ENCODE measurements around the gene PODXL2. TPM values are rescaled to one million over a fixed set of nuclear protein-coding genes. Genes with fewer than 3 reads are reported as not detected.

The PODXL2 gene
- total RNA-seq, 2 experiments from 2014 or later, result 0.98 to 1.1 TPM

DNA sequence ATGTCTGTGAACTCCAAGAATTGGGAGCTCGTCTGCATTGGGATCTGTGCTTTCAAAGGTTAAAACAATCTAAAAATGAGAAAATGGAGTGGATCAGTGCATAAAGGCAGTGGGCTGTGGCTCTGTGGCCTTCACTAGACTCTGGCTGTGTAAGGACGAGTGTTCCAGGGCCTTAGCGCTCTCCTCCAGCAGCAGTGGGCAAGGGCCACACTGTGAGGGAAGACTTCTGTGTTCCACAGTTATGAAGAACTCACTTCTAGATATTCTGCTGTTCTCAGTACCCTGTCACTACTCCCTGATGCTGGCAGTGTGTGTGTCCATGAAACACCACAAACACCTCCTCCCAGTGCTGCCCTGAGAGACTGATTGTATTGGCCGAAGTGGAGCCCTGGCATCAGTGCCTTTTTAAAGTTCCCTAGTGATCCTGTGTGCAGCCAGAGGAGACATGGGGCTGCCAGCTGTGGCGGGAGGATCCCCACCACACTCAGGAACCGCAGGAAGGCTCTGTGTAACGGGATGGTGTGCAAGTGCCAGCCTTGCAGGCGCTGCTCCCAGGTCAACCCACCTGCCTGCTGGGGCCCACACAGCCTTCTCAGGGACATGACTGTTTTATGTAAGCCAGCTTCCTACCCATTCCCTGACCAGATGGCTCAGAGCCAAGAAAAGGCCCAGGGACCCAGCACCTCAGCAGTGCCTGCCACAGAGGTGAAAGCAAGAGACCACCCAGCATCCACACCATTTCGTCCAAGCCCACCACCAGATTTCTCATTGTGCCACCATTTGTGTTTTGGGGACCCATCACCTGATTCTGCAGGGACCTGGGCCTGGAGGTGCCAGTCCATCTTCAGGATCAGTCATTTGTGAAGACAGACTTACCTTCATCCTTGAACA is 84.1 kb downstream of the PODXL2 start:
- H3K36me3 Mint-ChIP-seq (ENCODE audit: low read depth), result no peaks in the 10 kb centered on the region
- CTCF ChIA-PET, result no interaction called here
- peaks cover 2% of the 10 kb centered on the region for H3K27me3 Mint-ChIP-seq (ENCODE audit: low read depth)
- H3K4me3 Mint-ChIP-seq, result no peak overlapping the region
- H3K9me3 Mint-ChIP-seq, result no peaks in the 10 kb centered on the region
- DNase-seq, result no peak
- intact Hi-C loops (cut with micrococcal nuclease), result no loop called here
- H3K4me1 Mint-ChIP-seq (ENCODE audit: low read depth), result no peaks in the 10 kb centered on the region
- no peak overlapping the region for H3K27ac Mint-ChIP-seq

DNA sequence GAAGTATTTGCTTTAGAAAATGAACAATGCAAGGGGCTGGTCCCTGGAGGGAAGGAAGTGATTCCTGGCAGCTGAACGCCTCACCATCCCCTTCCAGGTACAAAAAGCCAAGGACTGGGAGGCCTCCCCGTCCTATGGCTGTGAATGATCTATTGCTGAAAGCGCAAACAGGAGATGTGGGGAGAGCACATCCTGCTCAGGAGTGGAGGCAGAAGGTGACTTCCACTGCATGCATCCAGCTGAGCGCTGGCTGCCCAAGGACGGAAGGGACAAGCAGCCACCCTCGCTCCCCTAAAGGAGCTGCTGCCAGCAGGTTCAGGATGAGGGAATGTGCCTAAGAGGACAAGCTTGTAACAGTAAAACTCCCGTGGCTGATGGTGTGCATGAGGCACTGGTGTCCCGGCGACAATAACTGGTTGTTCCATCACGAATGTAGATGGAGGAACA is 85.2 kb downstream of the PODXL2 start:
- Mint-ChIP-seq H3K4me3 (no peak overlapping the region), H3K9me3 (no peaks in the 10 kb centered on the region), H3K36me3 (ENCODE audit: low read depth) (no peaks in the 10 kb centered on the region), H3K27ac (no peak overlapping the region), H3K4me1 (ENCODE audit: low read depth) (no peaks in the 10 kb centered on the region), H3K27me3 (ENCODE audit: low read depth) (peaks cover 2% of the 10 kb centered on the region)
- intact Hi-C loops (cut with micrococcal nuclease), result no loop called here
- no peak for DNase-seq
- CTCF ChIA-PET, result interaction anchor here (0.7 kb wide), 1 partner anchor 17 kb away, joined by 4 read pairs; no protein-coding TSS in a partner anchor

DNA sequence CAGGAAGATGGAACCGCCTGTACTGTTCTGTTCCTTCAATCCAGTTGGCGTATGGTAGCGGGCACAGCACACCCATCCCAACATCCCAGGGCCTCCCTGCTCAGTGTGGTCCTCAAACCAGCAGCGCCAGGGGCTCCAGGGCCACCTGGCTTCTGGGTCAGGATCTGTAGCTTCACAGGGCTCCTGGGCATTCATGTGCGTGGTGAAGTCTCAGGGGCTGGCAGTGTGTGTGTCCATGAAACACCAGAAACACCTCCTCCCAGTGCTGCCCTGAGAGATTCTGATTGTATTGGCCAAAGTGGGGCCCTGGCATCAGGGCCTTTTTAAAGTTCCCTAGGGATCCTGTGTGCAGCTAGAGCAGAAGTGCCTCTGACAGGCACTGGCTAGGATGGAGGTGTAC is 85.9 kb downstream of the PODXL2 start:
- DNase-seq, result no peak
- intact Hi-C loops (cut with micrococcal nuclease), result no loop called here
- no peak overlapping the region for H3K4me3 Mint-ChIP-seq
- CTCF ChIA-PET, result no interaction called here
- H3K36me3 Mint-ChIP-seq (ENCODE audit: low read depth), result no peaks in the 10 kb centered on the region
- no peaks in the 10 kb centered on the region for H3K9me3 Mint-ChIP-seq
- peaks cover 2% of the 10 kb centered on the region for H3K27me3 Mint-ChIP-seq (ENCODE audit: low read depth)
- no peaks in the 10 kb centered on the region for H3K4me1 Mint-ChIP-seq (ENCODE audit: low read depth)
- no peak overlapping the region for H3K27ac Mint-ChIP-seq

DNA sequence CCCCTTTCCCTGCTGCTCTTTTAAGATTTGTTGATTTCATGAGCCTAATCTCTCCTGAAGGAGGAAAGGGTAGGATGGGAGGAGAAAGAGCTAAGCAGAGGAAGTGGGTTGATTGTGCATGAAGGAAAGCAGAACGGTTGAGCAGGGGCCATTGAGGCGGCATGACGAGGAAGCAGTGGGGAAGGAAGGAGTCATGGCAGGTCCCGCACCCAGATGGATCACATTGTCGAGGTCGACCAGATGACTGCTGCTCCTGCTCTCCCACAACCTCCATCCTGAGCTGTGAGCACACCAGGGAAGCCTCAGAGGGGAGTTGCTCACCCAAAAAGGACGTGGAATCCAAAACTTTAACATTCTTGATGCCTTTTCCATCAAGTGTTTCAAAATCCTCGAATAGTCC is 86.5 kb downstream of the PODXL2 start:
- Mint-ChIP-seq H3K36me3 (ENCODE audit: low read depth) (no peaks in the 10 kb centered on the region), H3K27me3 (ENCODE audit: low read depth) (peaks cover 2% of the 10 kb centered on the region), H3K27ac (no peak overlapping the region), H3K4me1 (ENCODE audit: low read depth) (no peaks in the 10 kb centered on the region), H3K9me3 (no peaks in the 10 kb centered on the region), H3K4me3 (no peak overlapping the region)
- CTCF ChIA-PET, result no interaction called here
- intact Hi-C loops (cut with micrococcal nuclease), result no loop called here
- no peak for DNase-seq

DNA sequence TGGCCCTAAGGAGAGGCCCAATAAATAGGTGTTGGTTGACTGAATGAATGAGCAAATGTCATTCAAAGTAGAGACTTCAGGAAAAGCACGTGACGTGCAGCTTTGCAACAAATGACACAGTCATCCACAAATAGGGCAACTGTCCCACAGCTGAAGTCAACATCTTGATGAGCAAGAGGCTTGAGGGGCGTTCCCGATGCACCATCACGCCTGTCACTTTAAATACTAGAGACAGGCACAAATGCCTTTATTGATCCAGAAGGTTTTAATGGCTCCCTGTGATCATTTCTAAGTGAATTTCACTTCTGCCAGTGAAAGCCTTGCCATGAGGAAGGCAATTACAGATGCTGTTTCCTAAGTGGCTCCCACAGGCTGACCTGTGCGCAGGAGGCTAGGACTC is 87.4 kb downstream of the PODXL2 start:
- no peaks in the 10 kb centered on the region for H3K36me3 Mint-ChIP-seq (ENCODE audit: low read depth)
- no peaks in the 10 kb centered on the region for H3K9me3 Mint-ChIP-seq
- no peak overlapping the region for H3K4me3 Mint-ChIP-seq
- intact Hi-C loops (cut with micrococcal nuclease), result no loop called here
- H3K4me1 Mint-ChIP-seq (ENCODE audit: low read depth), result no peaks in the 10 kb centered on the region
- CTCF ChIA-PET, result no interaction called here
- no peak for DNase-seq
- H3K27me3 Mint-ChIP-seq (ENCODE audit: low read depth), result peaks cover 2% of the 10 kb centered on the region
- H3K27ac Mint-ChIP-seq, result no peak overlapping the region

DNA sequence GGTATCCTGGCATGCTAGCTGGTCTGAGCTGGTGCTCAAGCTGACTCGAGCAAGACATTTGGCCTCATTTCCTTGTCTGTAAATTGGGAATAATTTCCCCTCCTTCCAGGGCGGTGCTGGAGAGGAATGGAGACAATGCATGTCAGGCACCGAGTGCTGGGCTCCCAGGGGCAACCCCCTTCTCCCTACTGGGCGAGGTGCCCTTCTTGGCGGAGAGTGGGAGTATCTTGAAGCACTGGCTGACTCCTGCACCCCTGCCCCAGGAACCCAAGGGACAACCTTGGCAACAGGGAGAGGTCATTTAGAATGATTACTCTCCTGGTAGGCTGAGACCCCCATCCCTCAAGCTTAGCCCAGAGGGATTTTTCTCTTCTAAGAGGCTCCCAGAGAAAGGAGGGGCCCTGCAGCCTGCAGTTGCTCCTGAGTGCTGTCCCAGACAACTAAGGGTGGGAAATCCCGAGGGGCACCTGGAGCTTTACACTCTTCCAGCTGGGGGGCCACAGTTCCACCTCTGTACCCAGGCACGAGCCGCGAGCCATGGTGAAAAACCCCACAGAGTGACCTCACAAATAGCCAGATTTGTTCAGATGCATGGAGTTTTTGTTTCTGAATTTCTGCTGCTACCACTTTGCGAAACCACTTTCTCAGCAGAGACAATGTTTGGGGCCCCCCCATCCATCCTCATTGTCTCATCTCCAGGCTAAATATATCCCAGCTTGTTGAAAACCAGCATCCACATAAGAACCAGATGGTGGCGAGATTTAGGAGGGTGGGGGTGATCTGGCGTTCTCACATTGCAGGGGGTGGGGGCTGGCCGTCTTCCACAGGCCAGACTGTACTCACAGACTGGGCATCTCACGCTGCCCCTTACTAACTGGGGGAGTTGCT is 88.6 kb downstream of the PODXL2 start:
- Mint-ChIP-seq H3K27ac (no peak overlapping the region), H3K27me3 (ENCODE audit: low read depth) (peaks cover 2% of the 10 kb centered on the region), H3K9me3 (no peaks in the 10 kb centered on the region), H3K4me3 (no peak overlapping the region), H3K4me1 (ENCODE audit: low read depth) (no peaks in the 10 kb centered on the region), H3K36me3 (ENCODE audit: low read depth) (no peaks in the 10 kb centered on the region)
- CTCF ChIA-PET, result interaction anchor here (1.0 kb wide), 1 partner anchor 22 kb away, joined by 3 read pairs; no protein-coding TSS in a partner anchor
- DNase-seq, result no peak
- intact Hi-C loops (cut with micrococcal nuclease), result no loop called here

DNA sequence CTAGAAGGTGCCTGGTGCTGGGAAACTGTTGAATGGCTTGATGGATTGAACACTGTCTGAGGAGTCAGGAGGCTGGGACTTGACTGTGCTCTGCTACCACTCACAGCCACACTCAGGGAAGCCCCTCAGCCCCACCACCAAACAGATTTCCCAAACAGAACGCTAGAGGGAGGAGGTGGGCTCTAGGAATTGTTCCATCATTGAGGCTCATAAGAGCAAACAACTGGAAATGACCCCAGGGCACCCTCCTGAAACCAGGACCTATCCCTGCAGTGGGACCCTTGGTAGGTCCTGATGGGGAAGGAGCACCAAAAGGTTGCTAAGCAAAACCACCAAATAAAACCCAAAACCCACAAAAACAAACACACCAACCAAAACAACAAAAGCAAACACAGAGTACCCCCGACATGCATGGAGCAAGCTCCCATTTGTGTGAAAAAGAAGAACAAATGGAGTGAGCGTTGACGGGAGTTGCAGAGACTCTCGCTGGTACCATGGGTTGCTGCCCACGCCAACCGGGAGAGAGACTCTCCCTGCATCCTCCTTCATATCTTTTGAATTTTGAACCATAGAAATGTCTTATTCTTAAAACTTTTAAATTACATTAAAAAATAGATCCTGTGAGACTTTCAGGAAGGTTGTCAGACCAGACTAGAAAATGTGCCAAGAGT is 89.4 kb downstream of the PODXL2 start:
- intact Hi-C loops (cut with micrococcal nuclease), result no loop called here
- DNase-seq, result no peak
- Mint-ChIP-seq H3K9me3 (no peaks in the 10 kb centered on the region), H3K4me1 (ENCODE audit: low read depth) (no peaks in the 10 kb centered on the region), H3K27ac (no peak overlapping the region), H3K36me3 (ENCODE audit: low read depth) (no peaks in the 10 kb centered on the region), H3K27me3 (ENCODE audit: low read depth) (peaks cover 2% of the 10 kb centered on the region), H3K4me3 (no peak overlapping the region)
- CTCF ChIA-PET, result interaction anchor here (1.0 kb wide), 1 partner anchor 23 kb away, joined by 3 read pairs; no protein-coding TSS in a partner anchor

DNA sequence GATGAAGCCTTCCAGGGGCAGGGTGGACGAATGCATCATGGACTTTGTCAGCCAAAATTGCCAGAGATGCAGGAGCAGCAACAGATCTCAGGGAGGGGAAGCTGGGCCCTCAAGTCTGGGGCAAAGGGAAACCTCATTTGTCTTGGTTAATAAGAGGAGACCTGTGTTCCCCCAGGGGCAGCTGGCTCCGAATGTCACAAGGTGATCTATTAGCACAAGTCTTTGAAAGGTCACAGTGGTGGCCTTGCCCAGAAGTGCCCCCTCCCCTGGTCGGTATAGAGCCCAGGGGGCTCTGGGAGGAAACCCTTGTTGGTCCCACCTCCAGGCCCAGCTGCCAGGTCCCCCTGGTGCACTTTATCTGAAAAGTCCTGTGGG is 89.9 kb downstream of the PODXL2 start:
- CTCF ChIA-PET, result interaction anchor here (1.0 kb wide), 1 partner anchor 23 kb away, joined by 3 read pairs; no protein-coding TSS in a partner anchor
- Mint-ChIP-seq H3K27ac (no peak overlapping the region), H3K27me3 (ENCODE audit: low read depth) (peaks cover 2% of the 10 kb centered on the region), H3K4me3 (no peak overlapping the region), H3K4me1 (ENCODE audit: low read depth) (no peaks in the 10 kb centered on the region), H3K36me3 (ENCODE audit: low read depth) (no peaks in the 10 kb centered on the region), H3K9me3 (no peaks in the 10 kb centered on the region)
- DNase-seq, result no peak
- intact Hi-C loops (cut with micrococcal nuclease), result no loop called here

DNA sequence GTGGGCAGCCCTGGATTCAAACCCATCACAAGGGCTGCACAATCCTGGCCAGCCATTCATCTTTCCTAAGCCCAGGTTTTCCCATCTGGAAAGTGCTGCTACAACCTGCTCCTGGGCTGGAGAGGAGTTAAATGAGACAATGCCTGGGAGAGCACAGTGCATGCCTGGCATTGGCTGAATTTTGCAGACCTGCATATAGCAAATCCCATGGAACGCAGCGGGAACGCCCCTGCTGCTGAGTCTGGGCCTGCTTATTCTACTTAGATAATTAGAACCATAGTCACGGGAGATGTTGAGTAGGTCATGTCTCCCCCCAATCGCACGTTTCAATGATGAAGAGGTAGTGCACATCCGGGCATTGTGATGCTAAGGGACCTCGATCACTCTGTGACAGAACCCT is 90.4 kb downstream of the PODXL2 start:
- intact Hi-C loops (cut with micrococcal nuclease), result no loop called here
- no peaks in the 10 kb centered on the region for H3K9me3 Mint-ChIP-seq
- H3K4me3 Mint-ChIP-seq, result no peak overlapping the region
- DNase-seq, result no peak
- no peak overlapping the region for H3K27ac Mint-ChIP-seq
- H3K27me3 Mint-ChIP-seq (ENCODE audit: low read depth), result peaks cover 2% of the 10 kb centered on the region
- no peaks in the 10 kb centered on the region for H3K4me1 Mint-ChIP-seq (ENCODE audit: low read depth)
- H3K36me3 Mint-ChIP-seq (ENCODE audit: low read depth), result no peaks in the 10 kb centered on the region
- CTCF ChIA-PET, result no interaction called here

DNA sequence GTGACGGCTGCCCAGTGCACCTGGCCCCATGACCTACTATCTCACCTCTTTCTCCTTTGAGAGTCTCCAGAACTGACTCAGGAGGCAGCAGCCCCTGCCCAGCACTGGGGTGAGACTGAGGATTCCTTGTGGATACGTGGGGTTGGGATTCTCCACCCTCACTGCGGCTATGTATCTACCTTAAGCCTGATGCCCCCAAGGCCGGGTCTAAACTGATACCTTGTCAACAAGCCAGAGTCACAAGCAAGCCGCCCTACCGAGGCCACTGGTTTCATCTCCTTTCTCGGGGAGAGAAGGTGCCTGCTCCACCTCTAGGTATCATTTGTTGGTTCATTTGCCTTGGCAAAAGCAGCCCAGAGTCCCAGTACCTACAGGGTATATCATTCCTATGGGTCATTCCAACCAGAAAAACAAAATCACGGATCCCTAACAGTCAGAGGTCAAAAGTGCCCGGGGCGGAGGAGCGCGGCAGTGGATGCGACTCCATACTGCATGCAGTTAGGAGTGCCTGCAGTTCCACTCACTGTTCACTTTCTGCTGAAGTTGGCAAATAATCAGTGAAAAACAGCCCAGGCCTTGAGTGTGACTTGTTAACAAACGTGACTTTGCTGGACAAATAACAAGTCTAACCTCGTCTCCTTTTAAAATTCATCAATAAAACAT is 91.3 kb downstream of the PODXL2 start:
- CTCF ChIA-PET, result no interaction called here
- intact Hi-C loops (cut with micrococcal nuclease), result no loop called here

DNA sequence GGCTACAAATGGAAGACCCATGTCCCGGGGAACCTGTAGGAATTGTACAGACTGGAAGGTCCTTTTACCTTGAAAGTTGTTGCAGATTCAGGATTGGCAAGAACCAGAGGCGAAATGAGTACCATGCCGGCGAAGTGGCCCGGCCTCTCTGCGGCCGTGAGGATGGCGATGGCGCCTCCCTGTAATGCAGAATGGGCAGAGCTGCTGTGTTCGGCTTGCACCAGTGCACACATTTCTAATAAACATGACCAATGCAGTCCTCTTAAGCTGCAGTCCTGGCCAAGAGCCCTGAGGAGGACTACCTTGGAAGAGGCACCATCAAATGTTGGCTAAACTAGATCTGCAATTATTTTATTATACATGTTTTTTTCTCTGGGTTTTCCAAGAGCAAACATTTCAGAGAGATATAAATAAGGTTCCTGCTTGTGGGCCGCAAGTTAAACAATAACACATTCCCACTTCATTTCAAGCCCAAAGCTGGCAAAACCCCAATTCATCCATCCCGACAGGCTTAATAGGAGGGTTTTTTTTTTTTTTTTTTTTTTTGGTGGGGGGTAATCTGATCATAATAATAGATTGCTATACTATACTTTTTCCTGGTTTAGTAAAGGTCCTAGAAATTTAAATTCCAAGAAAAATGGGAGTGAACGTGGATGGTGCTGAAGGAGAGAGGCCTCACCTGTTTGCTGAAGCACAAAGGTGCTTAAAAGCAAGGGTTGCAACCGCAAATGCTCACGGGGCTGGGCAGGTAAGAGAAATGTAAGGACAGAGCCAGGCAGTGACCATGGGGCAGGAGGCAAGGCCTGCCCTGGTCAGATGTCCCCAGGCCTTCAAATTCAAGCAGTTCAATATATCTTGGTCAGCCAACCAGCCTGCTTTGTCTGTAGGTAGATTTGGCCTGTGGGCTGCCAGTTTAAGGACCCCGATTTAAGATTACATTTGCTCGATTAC is 92.3 kb downstream of the PODXL2 start:
- intact Hi-C loops (cut with micrococcal nuclease), result no loop called here
- Mint-ChIP-seq H3K9me3 (no peaks in the 10 kb centered on the region), H3K36me3 (ENCODE audit: low read depth) (no peaks in the 10 kb centered on the region), H3K4me1 (ENCODE audit: low read depth) (no peaks in the 10 kb centered on the region), H3K27me3 (ENCODE audit: low read depth) (peaks cover 4% of the 10 kb centered on the region), H3K4me3 (no peak overlapping the region), H3K27ac (no peak overlapping the region)
- DNase-seq, result no peak
- CTCF ChIA-PET, result no interaction called here

More for the DNA sequence above, 91.3 kb downstream of the PODXL2 start:
- H3K27me3 Mint-ChIP-seq (ENCODE audit: low read depth), result peaks cover 5% of the 10 kb centered on the region
- no peaks in the 10 kb centered on the region for H3K9me3 Mint-ChIP-seq
- no peak overlapping the region for H3K4me3 Mint-ChIP-seq
- H3K27ac Mint-ChIP-seq, result no peak overlapping the region
- no peak for DNase-seq
- H3K36me3 Mint-ChIP-seq (ENCODE audit: low read depth), result no peaks in the 10 kb centered on the region
- no peaks in the 10 kb centered on the region for H3K4me1 Mint-ChIP-seq (ENCODE audit: low read depth)
